RWPE2 (cell line): ENCODE results near the gene FTCDNL1.
A peak's percentile ranks its signal among the peaks of the same experiment; 100 is the strongest.

Experiments
- ATAC-seq: fragments of 200-7000 bp; cut with Tn5 transposase; 3 replicates; pipeline ENCODE4 v1.9.1; 2021; ENCODE audit warnings: low read depth
- DNase-seq: peaks from one replicate; pipeline ENCODE4 v3.0.0-alpha.2; 2020; ENCODE audit warnings: low spot score
- H3K27ac ChIP-seq: fragments of 450-650 bp; 2 replicates; pipeline ENCODE4 v1.5.1; 2017; ENCODE audit warnings: mild to moderate bottlenecking; ENCODE audit not compliant: poor library complexity, severe bottlenecking
- H3K27me3 ChIP-seq: fragments of 250-450 bp; sonication (Bioruptor Pico); 2 replicates; pipeline ENCODE4 v1.5.1; 2021; ENCODE audit warnings: mild to moderate bottlenecking, moderate library complexity; ENCODE audit not compliant: insufficient read depth, poor library complexity, severe bottlenecking
- H3K36me3 ChIP-seq: fragments of 250-450 bp; sonication (Bioruptor Pico); 2 replicates; pipeline ENCODE4 v1.5.1; 2020; ENCODE audit warnings: low read depth, mild to moderate bottlenecking, moderate library complexity
- H3K4me1 ChIP-seq: fragments of 250-450 bp; sonication (Bioruptor Pico); 2 replicates; pipeline ENCODE4 v1.5.1; 2021; ENCODE audit warnings: mild to moderate bottlenecking, moderate library complexity; ENCODE audit not compliant: insufficient read depth, poor library complexity, severe bottlenecking
- H3K4me3 ChIP-seq: fragments of 250-450 bp; sonication (Bioruptor Pico); 2 replicates; pipeline ENCODE4 v1.5.1; 2021; ENCODE audit warnings: mild to moderate bottlenecking, moderate library complexity; ENCODE audit not compliant: severe bottlenecking
- H3K9me3 ChIP-seq: fragments of 250-450 bp; sonication (Bioruptor Pico); 2 replicates; pipeline ENCODE4 v1.5.1; 2021; ENCODE audit warnings: mild to moderate bottlenecking, moderate library complexity; ENCODE audit not compliant: severe bottlenecking
- TF ChIP-seq, protein P1 (sequence below): fragments of 450-650 bp; IDR thresholded peaks from one replicate; pipeline ENCODE4 v1.5.1; 2017; ENCODE audit warnings: mild to moderate bottlenecking, moderate library complexity; ENCODE audit not compliant: poor library complexity, severe bottlenecking

Gene FTCDNL1

DNA sequence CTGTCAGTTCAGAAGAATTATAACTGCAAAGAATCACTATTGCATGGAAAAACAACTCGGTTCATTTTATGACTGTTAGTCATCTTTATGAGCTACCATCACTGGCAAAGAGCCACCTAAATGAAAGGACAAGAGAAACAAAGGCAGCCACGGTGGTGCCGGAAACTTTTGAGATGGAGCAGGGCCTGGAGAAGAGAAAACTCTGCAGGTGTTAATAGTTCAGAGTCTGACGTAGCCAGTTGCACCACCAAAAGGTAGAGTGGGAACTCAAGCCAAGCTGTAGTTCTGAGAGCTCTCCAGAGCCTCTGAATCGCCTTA lies 110.9 kb downstream of the FTCDNL1 start:
- Histone ChIP-seq H3K27ac (no peak overlapping the region), H3K27me3 (peaks cover 9% of the 10 kb centered on the region), H3K4me1 (peaks cover 5% of the 10 kb centered on the region), H3K4me3 (no peak overlapping the region), H3K36me3 (no peaks in the 10 kb centered on the region), H3K9me3 (no peaks in the 10 kb centered on the region)
- TF ChIP-seq, protein P1, sequence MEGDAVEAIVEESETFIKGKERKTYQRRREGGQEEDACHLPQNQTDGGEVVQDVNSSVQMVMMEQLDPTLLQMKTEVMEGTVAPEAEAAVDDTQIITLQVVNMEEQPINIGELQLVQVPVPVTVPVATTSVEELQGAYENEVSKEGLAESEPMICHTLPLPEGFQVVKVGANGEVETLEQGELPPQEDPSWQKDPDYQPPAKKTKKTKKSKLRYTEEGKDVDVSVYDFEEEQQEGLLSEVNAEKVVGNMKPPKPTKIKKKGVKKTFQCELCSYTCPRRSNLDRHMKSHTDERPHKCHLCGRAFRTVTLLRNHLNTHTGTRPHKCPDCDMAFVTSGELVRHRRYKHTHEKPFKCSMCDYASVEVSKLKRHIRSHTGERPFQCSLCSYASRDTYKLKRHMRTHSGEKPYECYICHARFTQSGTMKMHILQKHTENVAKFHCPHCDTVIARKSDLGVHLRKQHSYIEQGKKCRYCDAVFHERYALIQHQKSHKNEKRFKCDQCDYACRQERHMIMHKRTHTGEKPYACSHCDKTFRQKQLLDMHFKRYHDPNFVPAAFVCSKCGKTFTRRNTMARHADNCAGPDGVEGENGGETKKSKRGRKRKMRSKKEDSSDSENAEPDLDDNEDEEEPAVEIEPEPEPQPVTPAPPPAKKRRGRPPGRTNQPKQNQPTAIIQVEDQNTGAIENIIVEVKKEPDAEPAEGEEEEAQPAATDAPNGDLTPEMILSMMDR, result peak; percentile 57
- ATAC-seq (no peak), DNase-seq (no peak)

DNA sequence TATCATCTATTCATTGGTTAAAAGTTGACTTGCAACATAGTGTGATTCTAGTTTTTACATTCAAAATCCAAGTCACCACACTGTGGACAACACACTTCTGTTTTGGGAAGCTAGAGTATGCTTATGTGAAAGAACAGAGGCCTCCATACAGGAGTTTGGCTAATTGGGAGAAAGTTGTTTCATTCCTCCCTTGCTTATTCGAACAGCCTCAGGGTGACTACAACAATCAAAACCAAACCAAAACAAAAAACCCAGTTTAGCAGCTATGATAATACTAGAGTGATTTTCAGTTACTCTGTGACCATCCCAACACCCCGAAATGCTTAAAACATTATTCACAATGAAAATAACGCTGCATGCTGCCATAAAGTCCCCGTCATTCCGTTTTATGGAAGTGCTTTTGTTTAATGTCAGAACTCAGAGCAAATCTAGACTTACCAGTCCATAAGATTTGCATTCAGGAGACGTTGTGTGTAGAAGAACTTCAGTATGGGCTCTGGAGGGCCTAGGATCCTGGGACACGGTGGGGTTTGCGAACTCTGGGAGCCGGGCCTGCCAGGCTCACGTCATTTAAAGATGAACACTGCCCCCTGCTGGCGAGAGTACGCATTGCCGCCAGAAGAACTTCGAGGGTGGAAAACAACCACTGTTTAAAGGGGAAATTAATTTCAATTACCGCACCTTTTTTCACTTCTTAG lies 111.4 kb downstream of the FTCDNL1 start:
- Histone ChIP-seq H3K27me3 (peaks cover 9% of the 10 kb centered on the region), H3K9me3 (no peaks in the 10 kb centered on the region), H3K27ac (no peak overlapping the region), H3K36me3 (no peaks in the 10 kb centered on the region), H3K4me1 (peaks cover 5% of the 10 kb centered on the region), H3K4me3 (no peak overlapping the region)
- TF ChIP-seq, protein P1, result peak; percentile 89
- ATAC-seq (peak; percentile 45; the same call in 2 of the 3 replicates), DNase-seq (no peak)

GRCh38 chr2:199738727-199739412 lies 112.1 kb downstream of the FTCDNL1 start:
- ATAC-seq (peak; percentile 64), DNase-seq (no peak)
- Histone ChIP-seq H3K4me3 (no peak overlapping the region), H3K9me3 (no peaks in the 10 kb centered on the region), H3K36me3 (no peaks in the 10 kb centered on the region), H3K4me1 (peaks cover 5% of the 10 kb centered on the region), H3K27ac (no peak overlapping the region), H3K27me3 (peaks cover 11% of the 10 kb centered on the region)
- TF ChIP-seq, protein P1, result no peak

GRCh38 chr2:199734651-199735050 lies 116.3 kb downstream of the FTCDNL1 start:
- ATAC-seq, result no peak

More at GRCh38 chr2:199734651-199735050, 116.3 kb downstream of the FTCDNL1 start:
- Histone ChIP-seq H3K27me3 (peaks cover 10% of the 10 kb centered on the region), H3K27ac (no peak overlapping the region), H3K4me3 (no peak overlapping the region), H3K36me3 (no peaks in the 10 kb centered on the region), H3K4me1 (peaks cover 5% of the 10 kb centered on the region), H3K9me3 (no peaks in the 10 kb centered on the region)
- TF ChIP-seq, protein P1, result no peak
- DNase-seq, result no peak
